ENCODE results near the gene DNAJB14. TPM values are rescaled to one million over a fixed set of nuclear protein-coding genes. Genes with fewer than 3 reads are reported as not detected.

Gene DNAJB14
- total RNA-seq, 1 donor from 2014 or later = 37.0 TPM

DNA sequence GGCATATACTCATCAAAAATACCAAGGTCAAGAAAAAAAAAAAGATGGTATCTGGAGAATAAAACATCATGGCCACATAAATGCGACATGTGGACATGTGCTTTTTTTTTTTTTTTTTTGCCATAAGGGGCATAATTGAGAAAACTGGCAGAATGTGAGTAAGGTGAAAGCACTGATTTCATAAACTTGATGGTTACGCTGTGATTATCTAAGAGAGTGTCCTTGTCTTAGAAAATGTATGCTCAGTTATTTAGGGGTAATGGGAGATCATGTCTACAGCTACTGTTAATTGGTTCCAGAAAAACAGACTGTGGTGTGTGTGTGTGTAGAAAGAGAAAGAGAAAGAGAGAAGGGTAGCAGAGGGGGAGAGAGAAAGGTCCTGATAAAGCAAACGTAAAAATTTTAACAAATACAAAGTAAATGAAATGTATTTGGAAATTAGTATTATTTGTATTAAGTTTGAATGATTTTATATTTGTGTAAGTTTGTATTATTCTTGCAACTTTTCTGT is 8.1 kb downstream of the DNAJB14 start:
- H3K4me3 Mint-ChIP-seq = no peak overlapping the region
- H3K4me1 Mint-ChIP-seq = peaks cover 9% of the 10 kb centered on the region
- TF ChIP-seq, protein P1, sequence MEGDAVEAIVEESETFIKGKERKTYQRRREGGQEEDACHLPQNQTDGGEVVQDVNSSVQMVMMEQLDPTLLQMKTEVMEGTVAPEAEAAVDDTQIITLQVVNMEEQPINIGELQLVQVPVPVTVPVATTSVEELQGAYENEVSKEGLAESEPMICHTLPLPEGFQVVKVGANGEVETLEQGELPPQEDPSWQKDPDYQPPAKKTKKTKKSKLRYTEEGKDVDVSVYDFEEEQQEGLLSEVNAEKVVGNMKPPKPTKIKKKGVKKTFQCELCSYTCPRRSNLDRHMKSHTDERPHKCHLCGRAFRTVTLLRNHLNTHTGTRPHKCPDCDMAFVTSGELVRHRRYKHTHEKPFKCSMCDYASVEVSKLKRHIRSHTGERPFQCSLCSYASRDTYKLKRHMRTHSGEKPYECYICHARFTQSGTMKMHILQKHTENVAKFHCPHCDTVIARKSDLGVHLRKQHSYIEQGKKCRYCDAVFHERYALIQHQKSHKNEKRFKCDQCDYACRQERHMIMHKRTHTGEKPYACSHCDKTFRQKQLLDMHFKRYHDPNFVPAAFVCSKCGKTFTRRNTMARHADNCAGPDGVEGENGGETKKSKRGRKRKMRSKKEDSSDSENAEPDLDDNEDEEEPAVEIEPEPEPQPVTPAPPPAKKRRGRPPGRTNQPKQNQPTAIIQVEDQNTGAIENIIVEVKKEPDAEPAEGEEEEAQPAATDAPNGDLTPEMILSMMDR (conservative IDR thresholded peaks at IDR 0.05) = no peak
- H3K27ac Mint-ChIP-seq (ENCODE audit: unreplicated experiment) = no peak overlapping the region
- H3K36me3 Mint-ChIP-seq (ENCODE audit: low read depth) = peaks cover 34% of the 10 kb centered on the region
- no peak for DNase-seq (ENCODE audit: low read depth, low spot score)
- no peaks in the 10 kb centered on the region for H3K27me3 Mint-ChIP-seq (ENCODE audit: low read depth)
- H3K9me3 Mint-ChIP-seq = peaks cover 9% of the 10 kb centered on the region

DNA sequence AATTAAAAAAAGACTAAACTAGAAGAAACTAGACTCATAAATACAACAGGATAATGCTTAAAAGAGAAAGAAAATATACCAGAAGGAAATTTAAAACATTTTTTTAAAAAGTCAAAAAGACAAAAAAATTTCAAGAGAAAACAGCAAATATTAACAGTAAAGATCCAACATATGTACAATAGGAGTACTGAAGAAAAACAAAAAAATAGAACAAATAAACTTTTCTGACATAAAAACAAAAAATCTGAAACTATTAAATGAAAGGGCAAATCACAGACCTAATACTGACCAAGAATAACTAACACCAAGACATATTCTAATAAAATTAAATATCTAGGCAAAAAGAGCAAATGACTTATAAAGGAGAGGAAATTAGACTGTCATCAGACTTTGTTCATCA is 11.5 kb downstream of the DNAJB14 start:
- Mint-ChIP-seq H3K36me3 (ENCODE audit: low read depth) (peaks cover 44% of the 10 kb centered on the region), H3K9me3 (peaks cover 15% of the 10 kb centered on the region), H3K27ac (ENCODE audit: unreplicated experiment) (no peak overlapping the region), H3K4me3 (no peak overlapping the region), H3K27me3 (ENCODE audit: low read depth) (no peaks in the 10 kb centered on the region), H3K4me1 (peaks cover 3% of the 10 kb centered on the region)
- TF ChIP-seq, protein P1 (conservative IDR thresholded peaks at IDR 0.05) = no peak
- no peak for DNase-seq (ENCODE audit: low read depth, low spot score)

DNA sequence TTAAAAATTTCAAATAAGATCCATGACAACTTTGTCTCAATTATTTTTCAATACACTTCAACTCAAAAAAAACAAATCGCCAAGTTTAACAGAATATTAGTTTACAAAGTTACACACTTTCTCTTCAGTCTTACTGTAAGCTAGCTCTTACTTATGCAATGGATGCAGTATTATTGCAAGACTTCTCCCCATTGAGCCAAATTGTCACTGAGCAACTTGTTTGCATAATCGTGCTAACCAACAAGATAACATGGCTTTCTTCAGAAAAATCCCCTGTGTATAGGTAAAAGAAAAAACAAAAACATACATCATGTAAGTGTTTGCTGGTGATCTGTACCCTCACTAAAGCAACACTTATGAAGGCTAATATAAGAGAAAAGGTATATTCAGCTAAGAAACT is 18.9 kb downstream of the DNAJB14 start:
- DNase-seq (ENCODE audit: low read depth, low spot score) = no peak
- H3K4me3 Mint-ChIP-seq = no peak overlapping the region
- no peak overlapping the region for H3K27ac Mint-ChIP-seq (ENCODE audit: unreplicated experiment)
- H3K27me3 Mint-ChIP-seq (ENCODE audit: low read depth) = no peaks in the 10 kb centered on the region
- TF ChIP-seq, protein P1 (conservative IDR thresholded peaks at IDR 0.05) = no peak
- peaks cover 2% of the 10 kb centered on the region for H3K9me3 Mint-ChIP-seq
- no peaks in the 10 kb centered on the region for H3K4me1 Mint-ChIP-seq
- H3K36me3 Mint-ChIP-seq (ENCODE audit: low read depth) = peaks cover 16% of the 10 kb centered on the region

DNA sequence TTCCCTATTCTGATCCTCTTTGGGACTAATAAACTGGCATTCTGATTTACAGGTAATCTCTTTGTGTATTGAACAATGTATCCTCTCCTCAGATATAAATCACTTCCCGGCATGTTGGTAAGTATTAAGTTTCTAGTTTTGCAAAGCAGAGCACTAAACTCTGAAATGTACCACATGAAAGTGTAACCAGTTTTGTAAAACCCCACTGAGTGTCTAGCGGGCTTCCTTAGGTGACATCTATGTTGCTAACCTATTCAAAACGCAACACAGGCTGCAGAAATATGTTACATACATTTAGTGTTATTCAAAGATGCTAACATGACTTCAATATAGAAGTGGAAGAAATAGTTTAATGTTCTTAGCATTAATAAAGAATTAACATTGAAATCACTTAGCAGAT is 25.2 kb downstream of the DNAJB14 start:
- no peaks in the 10 kb centered on the region for H3K4me1 Mint-ChIP-seq
- no peak overlapping the region for H3K27ac Mint-ChIP-seq (ENCODE audit: unreplicated experiment)
- peaks cover 3% of the 10 kb centered on the region for H3K9me3 Mint-ChIP-seq
- no peak for DNase-seq (ENCODE audit: low read depth, low spot score)
- TF ChIP-seq, protein P1 (conservative IDR thresholded peaks at IDR 0.05) = no peak
- no peaks in the 10 kb centered on the region for H3K27me3 Mint-ChIP-seq (ENCODE audit: low read depth)
- H3K4me3 Mint-ChIP-seq = no peak overlapping the region
- peaks cover 13% of the 10 kb centered on the region for H3K36me3 Mint-ChIP-seq (ENCODE audit: low read depth)

DNA sequence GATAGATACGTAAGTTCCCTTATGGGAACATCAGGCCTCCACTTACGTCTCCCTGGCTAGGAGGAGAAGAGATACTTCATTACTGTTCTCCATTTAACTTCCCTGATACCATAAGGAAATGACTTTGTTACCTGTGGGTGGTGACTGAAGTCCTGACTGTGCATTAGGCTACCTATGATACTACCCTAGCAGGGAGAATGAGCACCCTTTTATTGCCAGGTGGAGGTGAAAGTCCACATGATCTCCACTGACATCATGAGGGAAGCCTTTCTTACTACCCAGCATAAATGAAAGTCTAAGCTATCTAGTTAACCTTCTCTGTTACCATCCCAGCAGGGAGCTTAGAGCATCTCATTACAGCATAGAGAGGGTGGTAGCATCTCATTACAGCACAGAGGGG is 27.8 kb downstream of the DNAJB14 start:
- TF ChIP-seq, protein P1 (conservative IDR thresholded peaks at IDR 0.05) = no peak
- H3K27ac Mint-ChIP-seq (ENCODE audit: unreplicated experiment) = no peak overlapping the region
- H3K27me3 Mint-ChIP-seq (ENCODE audit: low read depth) = no peaks in the 10 kb centered on the region
- H3K4me1 Mint-ChIP-seq = no peaks in the 10 kb centered on the region
- peaks cover 5% of the 10 kb centered on the region for H3K9me3 Mint-ChIP-seq
- no peak overlapping the region for H3K4me3 Mint-ChIP-seq
- no peak for DNase-seq (ENCODE audit: low read depth, low spot score)
- H3K36me3 Mint-ChIP-seq (ENCODE audit: low read depth) = peaks cover 29% of the 10 kb centered on the region
